ENCODE data around the gene ROR2. TPM values are rescaled to one million over a fixed set of nuclear protein-coding genes. Genes with fewer than 3 reads are reported as not detected.

ROR2 gene
- total RNA-seq, 1 donor from 2014 or later, result 0.87 TPM

GRCh38 chr9:91591627-91592026, 358.4 kb downstream of the ROR2 start:
- intact Hi-C loops (cut with micrococcal nuclease), result no loop called here
- no peak for ATAC-seq
- no peak for DNase-seq

GRCh38 chr9:91589101-91589553, 360.9 kb downstream of the ROR2 start:
- ATAC-seq, result peak; percentile 32
- no peak for DNase-seq

GRCh38 chr9:91586282-91586681, 363.7 kb downstream of the ROR2 start:
- DNase-seq (no peak), ATAC-seq (no peak)
- intact Hi-C loops (cut with micrococcal nuclease), result no loop called here

More at GRCh38 chr9:91589101-91589553, 360.9 kb downstream of the ROR2 start:
- intact Hi-C loops (cut with micrococcal nuclease), result no loop called here

GRCh38 chr9:91583966-91584365, 366.1 kb downstream of the ROR2 start:
- intact Hi-C loops (cut with micrococcal nuclease), result no loop called here
- ATAC-seq (no peak), DNase-seq (no peak)

GRCh38 chr9:91583161-91583875, 366.7 kb downstream of the ROR2 start:
- no peak for ATAC-seq
- no peak for DNase-seq
- intact Hi-C loops (cut with micrococcal nuclease), result no loop called here

- ATAC-seq, result no peak
- intact Hi-C loops (cut with micrococcal nuclease), result no loop called here
- no peak for DNase-seq
These were observed 367.8 kb downstream of the ROR2 start for GRCh38 chr9:91582181-91582580.

- intact Hi-C loops (cut with micrococcal nuclease), result no loop called here
- no peak for DNase-seq
- ATAC-seq, result no peak
These were observed 369.9 kb downstream of the ROR2 start for GRCh38 chr9:91580136-91580535.

GRCh38 chr9:91578911-91579310, 371.1 kb downstream of the ROR2 start:
- intact Hi-C loops (cut with micrococcal nuclease), result no loop called here
- ATAC-seq (no peak), DNase-seq (no peak)

GRCh38 chr9:91577633-91578061, 372.4 kb downstream of the ROR2 start:
- ATAC-seq (no peak), DNase-seq (no peak)
- intact Hi-C loops (cut with micrococcal nuclease), result no loop called here

GRCh38 chr9:91572811-91573210, 377.2 kb downstream of the ROR2 start:
- intact Hi-C loops (cut with micrococcal nuclease), result no loop called here
- DNase-seq, result no peak
- no peak for ATAC-seq

- ATAC-seq (peak; percentile 73), DNase-seq (no peak)
- intact Hi-C loops (cut with micrococcal nuclease), result no loop called here
These were observed 378.0 kb downstream of the ROR2 start for GRCh38 chr9:91572044-91572443.

GRCh38 chr9:91571036-91571435, 379.0 kb downstream of the ROR2 start:
- intact Hi-C loops (cut with micrococcal nuclease), result no loop called here
- DNase-seq (no peak), ATAC-seq (no peak)

GRCh38 chr9:91567642-91568274, 382.3 kb downstream of the ROR2 start:
- DNase-seq, result peak; percentile 37
- intact Hi-C loops (cut with micrococcal nuclease), result no loop called here

GRCh38 chr9:91564081-91564670, 385.9 kb downstream of the ROR2 start:
- DNase-seq (no peak), ATAC-seq (no peak)
- intact Hi-C loops (cut with micrococcal nuclease), result no loop called here

More at GRCh38 chr9:91567642-91568274, 382.3 kb downstream of the ROR2 start:
- peak; percentile 59 for ATAC-seq

- ATAC-seq (no peak), DNase-seq (no peak)
- intact Hi-C loops (cut with micrococcal nuclease), result no loop called here
These were observed 387.6 kb downstream of the ROR2 start for GRCh38 chr9:91562416-91562815.

GRCh38 chr9:91560301-91560700, 389.7 kb downstream of the ROR2 start:
- DNase-seq, result no peak
- no peak for ATAC-seq
- intact Hi-C loops (cut with micrococcal nuclease), result no loop called here

GRCh38 chr9:91558879-91559278, 391.1 kb downstream of the ROR2 start:
- intact Hi-C loops (cut with micrococcal nuclease), result no loop called here
- no peak for ATAC-seq
- DNase-seq, result no peak

- intact Hi-C loops (cut with micrococcal nuclease), result no loop called here
- ATAC-seq (no peak), DNase-seq (no peak)
These were observed 391.6 kb downstream of the ROR2 start for GRCh38 chr9:91558395-91558794.

GRCh38 chr9:91557327-91557726, 392.7 kb downstream of the ROR2 start:
- DNase-seq (no peak), ATAC-seq (no peak)
- intact Hi-C loops (cut with micrococcal nuclease), result no loop called here

GRCh38 chr9:91555132-91555531, 394.9 kb downstream of the ROR2 start:
- intact Hi-C loops (cut with micrococcal nuclease), result no loop called here
- DNase-seq, result no peak
- no peak for ATAC-seq
